Natural killer cell (primary cell): Measurements from ENCODE around the gene PRPF8. TPM values are rescaled to one million over a fixed set of nuclear protein-coding genes. Genes with fewer than 3 reads are reported as not detected.
A peak's percentile ranks its signal among the peaks of the same experiment; 100 is the strongest.

Experiments
- ATAC-seq, 3 donors: fragments of 150-1000 bp in 2 of 3; fragments of 200-7000 bp in 1 of 3; cut with Tn5 transposase; 1 replicate in 1 of 3; 2 replicates in 2 of 3; pipeline ENCODE4 v1.10.0; 2021; ENCODE audit warnings: mild to moderate bottlenecking in 2 of 3, moderate library complexity in 2 of 3
- DNase-seq, 2 donors: peaks; one replicate each; pipeline versions ENCODE4 v3.0.0 to v3.0.0-alpha.2; 2013 to 2021; ENCODE audit warnings: mixed read lengths in 1 of 2
- H3K27ac ChIP-seq: one replicate; pipeline ENCODE4 v1.5.1; 2013; ENCODE audit warnings: mild to moderate bottlenecking, low read length
- H3K27me3 ChIP-seq: one replicate; pipeline ENCODE4 v1.6.1; 2013; ENCODE audit warnings: low read length; ENCODE audit not compliant: control insufficient read depth, insufficient read depth
- H3K36me3 ChIP-seq: one replicate; pipeline ENCODE4 v1.6.1; 2013; ENCODE audit warnings: low read length; ENCODE audit not compliant: control insufficient read depth, insufficient read depth
- H3K4me1 ChIP-seq: one replicate; pipeline ENCODE4 v1.6.1; 2013; ENCODE audit warnings: low read length; ENCODE audit not compliant: control insufficient read depth, insufficient read depth
- H3K4me3 ChIP-seq: one replicate; pipeline ENCODE4 v1.5.1; 2013; ENCODE audit warnings: low read length
- H3K9me3 ChIP-seq: one replicate; pipeline ENCODE4 v1.6.1; 2013; ENCODE audit warnings: low read length; ENCODE audit not compliant: control insufficient read depth, insufficient read depth
- H3K27ac Mint-ChIP-seq, 2 donors: one replicate each; pipeline ENCODE4 v1.8.0; 2022; ENCODE audit warnings: mild to moderate bottlenecking in 2 of 2, mixed read lengths in 2 of 2, moderate library complexity in 1 of 2
- H3K27me3 Mint-ChIP-seq, 2 donors: one replicate each; pipeline ENCODE4 v1.8.0; 2022; ENCODE audit warnings: low read depth in 2 of 2, mixed read lengths in 2 of 2
- H3K36me3 Mint-ChIP-seq: one replicate; pipeline ENCODE4 v1.8.0; 2022; ENCODE audit warnings: mixed read lengths
- H3K4me1 Mint-ChIP-seq, 2 donors: one replicate each; pipeline ENCODE4 v1.8.0; 2022; ENCODE audit warnings: mixed read lengths in 2 of 2
- H3K4me3 Mint-ChIP-seq: one replicate; pipeline ENCODE4 v1.8.0; 2022; ENCODE audit warnings: mild to moderate bottlenecking, moderate library complexity, mixed read lengths
- H3K9me3 Mint-ChIP-seq, 2 donors: one replicate each; pipeline ENCODE4 v1.8.0; 2022; ENCODE audit warnings: mixed read lengths in 2 of 2
- WGBS: methylation state at CpG from one replicate; pipeline ENCODE4 v1.1.7; 2013; ENCODE audit warnings: missing lambda C conversion rate; ENCODE audit not compliant: insufficient coverage; 5-methylcytosine and 5-hydroxymethylcytosine counted together
- intact Hi-C: fragments of 100-400 bp; cut with micrococcal nuclease; formaldehyde crosslinking; loops from one replicate; pipeline ENCODE4 v1.14.2; 2022
- total RNA-seq, 4 donors: library from RNA; stranded (reverse); fragments of 120-200 nt in 1 of 4; gene quantifications; one replicate each; pipeline versions ENCODE4 v1.2.3 to v1.2.4, GENCODE V29; 2013 to 2022
- TF ChIP-seq, protein P1 (sequence below): fragments of 200-600 bp; IDR thresholded peaks from one replicate; pipeline ENCODE4 v1.8.0; 2022; ENCODE audit warnings: antibody characterized with exemption

PRPF8 gene
- total RNA-seq, 3 donors from 2014 or later (not counting 1 experiment from before 2014, with no cell fraction given) = 475 to 508 (median 480) TPM

DNA sequence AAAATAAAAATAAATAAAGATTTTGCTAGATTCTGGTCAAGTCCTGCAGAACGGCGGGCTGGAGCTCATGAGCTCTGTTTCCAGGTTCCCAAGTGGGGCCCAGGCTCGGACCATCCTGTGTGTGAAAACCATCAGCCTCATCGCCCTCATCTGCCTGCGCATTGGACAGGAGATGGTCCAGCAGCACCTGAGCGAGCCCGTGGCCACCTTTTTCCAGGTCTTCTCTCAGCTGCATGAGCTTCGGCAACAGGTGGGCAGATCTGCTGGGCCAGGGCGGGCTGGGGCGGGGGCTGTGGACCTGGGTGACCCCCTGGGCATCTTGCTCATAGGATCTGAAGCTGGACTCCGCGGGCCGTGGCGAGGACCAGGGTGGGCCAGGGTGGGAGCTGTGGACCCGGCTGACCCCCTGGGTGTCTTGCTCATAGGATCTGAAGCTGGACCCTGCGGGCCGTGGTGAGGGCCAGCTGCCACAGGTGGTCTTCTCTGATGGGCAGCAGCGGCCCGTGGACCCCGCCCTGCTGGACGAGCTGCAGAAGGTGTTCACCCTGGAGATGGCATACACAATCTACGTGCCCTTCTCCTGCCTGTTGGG is 47.7 kb upstream of the PRPF8 start:
- 94% methylated on average over 22 of the region's 22 CpGs for WGBS
- H3K4me1 ChIP-seq = peaks cover 11% of the 10 kb centered on the region
- peaks cover 8 to 24% of the 10 kb centered on the region in 2 donors for H3K4me1 Mint-ChIP-seq
- no peak overlapping the region for H3K27ac Mint-ChIP-seq
- H3K27me3 Mint-ChIP-seq = no peaks in the 10 kb centered on the region
- H3K27me3 ChIP-seq = no peaks in the 10 kb centered on the region
- no peaks in the 10 kb centered on the region for H3K36me3 Mint-ChIP-seq
- H3K9me3 ChIP-seq = no peaks in the 10 kb centered on the region
- no peaks in the 10 kb centered on the region for H3K9me3 Mint-ChIP-seq
- H3K27ac ChIP-seq = peak overlapping the region; percentile 9
- intact Hi-C loops = no loop called here
- ATAC-seq = no peak
- no peak overlapping the region for H3K4me3 Mint-ChIP-seq
- TF ChIP-seq, protein P1, sequence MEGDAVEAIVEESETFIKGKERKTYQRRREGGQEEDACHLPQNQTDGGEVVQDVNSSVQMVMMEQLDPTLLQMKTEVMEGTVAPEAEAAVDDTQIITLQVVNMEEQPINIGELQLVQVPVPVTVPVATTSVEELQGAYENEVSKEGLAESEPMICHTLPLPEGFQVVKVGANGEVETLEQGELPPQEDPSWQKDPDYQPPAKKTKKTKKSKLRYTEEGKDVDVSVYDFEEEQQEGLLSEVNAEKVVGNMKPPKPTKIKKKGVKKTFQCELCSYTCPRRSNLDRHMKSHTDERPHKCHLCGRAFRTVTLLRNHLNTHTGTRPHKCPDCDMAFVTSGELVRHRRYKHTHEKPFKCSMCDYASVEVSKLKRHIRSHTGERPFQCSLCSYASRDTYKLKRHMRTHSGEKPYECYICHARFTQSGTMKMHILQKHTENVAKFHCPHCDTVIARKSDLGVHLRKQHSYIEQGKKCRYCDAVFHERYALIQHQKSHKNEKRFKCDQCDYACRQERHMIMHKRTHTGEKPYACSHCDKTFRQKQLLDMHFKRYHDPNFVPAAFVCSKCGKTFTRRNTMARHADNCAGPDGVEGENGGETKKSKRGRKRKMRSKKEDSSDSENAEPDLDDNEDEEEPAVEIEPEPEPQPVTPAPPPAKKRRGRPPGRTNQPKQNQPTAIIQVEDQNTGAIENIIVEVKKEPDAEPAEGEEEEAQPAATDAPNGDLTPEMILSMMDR = no peak
- H3K36me3 ChIP-seq = peaks cover 39% of the 10 kb centered on the region
- H3K4me3 ChIP-seq = no peak overlapping the region
- DNase-seq = no peak

DNA sequence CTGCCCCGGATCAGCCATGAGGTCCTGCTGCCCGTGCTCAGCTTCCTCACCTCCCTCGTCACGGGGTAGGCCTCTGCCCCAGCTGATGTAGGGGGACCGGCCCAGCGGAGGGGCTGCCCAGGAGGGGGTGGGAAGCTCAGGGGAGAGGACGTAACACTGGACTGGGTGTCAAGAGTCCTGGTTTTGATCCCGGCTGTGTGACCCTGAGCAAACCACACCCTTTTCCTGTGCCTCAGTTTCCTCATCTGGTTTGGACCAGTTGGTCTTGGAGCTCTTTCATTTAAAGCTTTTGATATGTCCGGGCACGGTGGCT is 46.5 kb upstream of the PRPF8 start:
- Mint-ChIP-seq H3K4me3 (no peak overlapping the region), H3K27me3 (no peaks in the 10 kb centered on the region), H3K27ac (no peak overlapping the region), H3K9me3 (no peaks in the 10 kb centered on the region), H3K36me3 (no peaks in the 10 kb centered on the region), H3K4me1 (peaks cover 8 to 24% of the 10 kb centered on the region in 2 donors)
- 91% methylated on average over 10 of the region's 10 CpGs for WGBS
- peaks cover 39% of the 10 kb centered on the region for H3K36me3 ChIP-seq
- DNase-seq = no peak
- TF ChIP-seq, protein P1 = no peak
- H3K4me1 ChIP-seq = peaks cover 23% of the 10 kb centered on the region
- no peaks in the 10 kb centered on the region for H3K27me3 ChIP-seq
- no peak overlapping the region for H3K4me3 ChIP-seq
- intact Hi-C loops = no loop called here
- ATAC-seq = no peak
- H3K9me3 ChIP-seq = no peaks in the 10 kb centered on the region
- no peak overlapping the region for H3K27ac ChIP-seq

DNA sequence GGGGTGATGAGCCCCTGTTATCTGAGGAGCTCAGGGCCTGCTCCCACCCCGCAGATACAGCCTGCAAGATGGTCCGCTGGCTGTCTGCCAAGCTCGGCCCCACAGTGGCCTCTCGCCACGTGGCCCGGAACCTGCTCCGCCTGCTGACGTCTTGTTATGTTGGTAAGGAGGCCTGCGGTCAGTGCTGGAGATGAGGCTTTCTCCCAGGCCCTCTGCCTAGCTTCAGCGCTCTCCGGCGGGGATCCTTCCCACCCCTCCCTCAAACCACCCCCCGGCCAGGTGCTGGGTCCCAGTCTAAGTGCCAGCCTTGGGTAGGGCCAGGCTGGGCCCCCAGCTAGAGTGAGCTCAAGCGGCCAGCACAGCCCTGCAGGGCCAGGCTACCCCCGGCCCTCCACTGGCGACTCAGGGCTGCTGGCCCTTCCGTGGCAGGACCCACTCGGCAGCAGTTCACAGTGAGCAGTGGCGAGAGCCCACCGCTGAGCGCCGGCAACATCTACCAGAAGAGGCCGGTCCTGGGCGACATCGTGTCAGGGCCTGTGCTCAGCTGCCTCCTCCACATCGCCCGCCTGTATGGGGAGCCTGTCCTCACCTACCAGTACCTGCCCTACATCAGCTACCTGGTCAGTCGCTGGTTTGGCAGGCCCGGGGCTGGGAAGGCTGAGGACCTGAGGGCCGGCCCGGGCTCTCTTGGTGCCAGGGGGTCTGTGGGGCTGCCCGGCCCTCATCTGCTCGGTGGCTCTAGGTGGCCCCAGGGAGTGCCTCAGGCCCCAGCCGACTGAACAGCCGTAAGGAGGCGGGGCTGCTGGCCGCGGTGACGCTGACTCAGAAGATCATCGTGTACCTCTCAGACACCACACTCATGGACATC is 45.9 kb upstream of the PRPF8 start:
- DNase-seq = no peak
- H3K27ac Mint-ChIP-seq = no peak overlapping the region
- TF ChIP-seq, protein P1 = no peak

More for the DNA sequence above, 45.9 kb upstream of the PRPF8 start:
- intact Hi-C loops = no loop called here
- Histone ChIP-seq H3K4me1 (peaks cover 29% of the 10 kb centered on the region), H3K27me3 (no peaks in the 10 kb centered on the region), H3K4me3 (no peak overlapping the region), H3K9me3 (no peaks in the 10 kb centered on the region), H3K27ac (no peak overlapping the region), H3K36me3 (peaks cover 41% of the 10 kb centered on the region)
- Mint-ChIP-seq H3K27me3 (no peaks in the 10 kb centered on the region), H3K9me3 (no peaks in the 10 kb centered on the region), H3K4me3 (no peak overlapping the region), H3K4me1 (peaks cover 12 to 27% of the 10 kb centered on the region in 2 donors), H3K36me3 (no peaks in the 10 kb centered on the region)
- no peak for ATAC-seq
- 93% methylated on average over 40 of the region's 40 CpGs for WGBS
